GM19043 (cell line): ENCODE results near the gene GPR37.

Source experiments
- ATAC-seq: cut with Tn5 transposase; IDR thresholded peaks from one replicate; pipeline ENCODE4 v1.9.1; 2021; ENCODE audit warnings: low read depth; ENCODE audit not compliant: unreplicated experiment

Gene GPR37

GRCh38 chr7:124737760-124738300, 27.8 kb downstream of the GPR37 start:
- no peak for ATAC-seq

GRCh38 chr7:124728610-124729009, 37.0 kb downstream of the GPR37 start:
- ATAC-seq, result no peak

- ATAC-seq, result no peak
These were observed 40.9 kb downstream of the GPR37 start for GRCh38 chr7:124724507-124725192.

- ATAC-seq, result no peak
These were observed 41.5 kb downstream of the GPR37 start for GRCh38 chr7:124724079-124724478.

- ATAC-seq, result no peak
These were observed 42.6 kb downstream of the GPR37 start for GRCh38 chr7:124723012-124723411.

GRCh38 chr7:124722292-124722691, 43.3 kb downstream of the GPR37 start:
- no peak for ATAC-seq

DNA sequence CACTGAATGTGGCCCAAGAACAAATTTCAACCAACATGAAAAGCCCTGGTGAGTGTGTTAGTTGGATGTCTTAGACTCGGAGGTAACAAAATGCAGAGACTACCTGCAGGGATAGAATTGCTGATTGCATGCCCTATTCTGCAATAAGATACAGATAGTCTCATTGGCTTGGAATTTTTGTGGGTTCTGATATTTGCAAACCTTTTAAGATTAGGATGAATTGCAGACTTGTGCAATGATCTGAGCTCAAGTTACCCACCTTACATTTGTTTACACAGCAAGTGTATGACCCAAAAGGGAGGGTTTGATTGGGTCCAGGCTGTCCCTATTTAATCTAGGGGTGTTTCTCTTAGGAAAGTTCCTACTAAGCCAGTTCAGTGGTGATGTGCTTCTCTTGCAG, 45.4 kb downstream of the GPR37 start:
- no peak for ATAC-seq

GRCh38 chr7:124718032-124718766, 47.4 kb downstream of the GPR37 start:
- no peak for ATAC-seq

DNA sequence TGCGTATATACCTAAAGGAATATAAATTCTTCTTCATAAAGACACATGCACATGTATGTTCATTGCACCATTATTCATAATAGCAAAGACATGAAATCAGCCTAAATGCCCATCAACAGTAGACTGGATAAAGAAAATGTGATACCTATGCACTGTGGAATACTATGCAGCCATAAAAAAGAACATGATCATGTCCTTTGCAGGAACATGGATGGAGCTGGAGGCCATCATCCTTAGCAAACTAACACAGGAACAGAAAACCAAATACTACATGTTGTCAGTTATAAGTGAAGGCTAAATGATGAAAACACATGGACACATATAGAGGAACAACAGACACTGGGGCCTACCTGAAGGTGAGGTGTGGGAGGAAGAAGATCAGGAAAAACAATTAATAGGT, 48.7 kb downstream of the GPR37 start:
- ATAC-seq, result no peak

DNA sequence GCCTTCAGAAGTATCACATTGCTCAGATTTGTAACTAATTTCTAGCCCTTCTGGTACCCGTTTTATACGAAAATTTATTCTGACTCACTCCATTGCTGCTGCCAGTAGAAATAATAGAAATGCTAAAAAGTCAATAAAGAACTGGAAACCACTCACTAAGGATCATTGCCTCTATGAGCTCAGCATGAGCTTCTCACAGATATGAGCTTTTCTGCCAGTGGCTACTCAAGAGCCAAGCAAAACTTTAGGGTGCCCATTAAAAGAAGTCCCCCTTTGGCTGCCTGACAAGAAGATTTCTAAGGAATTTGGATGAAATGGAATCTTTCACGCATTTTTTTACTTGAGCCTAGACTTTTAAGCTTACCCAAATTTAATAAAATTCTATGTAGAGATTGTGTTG, 52.5 kb downstream of the GPR37 start:
- ATAC-seq, result no peak

DNA sequence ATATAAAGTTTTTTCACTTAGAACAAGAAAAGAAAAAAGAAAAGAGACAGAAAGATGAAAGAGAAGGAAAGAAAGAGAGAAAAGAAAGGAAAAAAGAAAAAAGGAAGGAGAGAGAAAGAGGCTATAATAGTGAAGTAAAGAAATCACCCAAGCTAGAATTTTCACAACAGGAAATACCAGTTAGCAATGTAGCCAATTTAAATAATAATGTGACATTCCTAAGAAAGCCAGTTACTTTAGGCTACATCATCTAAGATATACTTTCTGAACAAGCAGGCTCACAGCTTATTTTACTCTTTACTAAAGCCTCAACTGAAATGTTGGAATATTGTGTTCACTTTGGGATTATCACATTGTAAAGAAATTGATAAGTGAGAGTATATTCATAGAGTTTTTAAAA, 53.6 kb downstream of the GPR37 start:
- no peak for ATAC-seq

GRCh38 chr7:124702385-124702784, 63.2 kb downstream of the GPR37 start:
- ATAC-seq, result no peak

GRCh38 chr7:124701955-124702354, 63.6 kb downstream of the GPR37 start:
- no peak for ATAC-seq

- no peak for ATAC-seq
These were observed 64.9 kb downstream of the GPR37 start for GRCh38 chr7:124700655-124701054.

DNA sequence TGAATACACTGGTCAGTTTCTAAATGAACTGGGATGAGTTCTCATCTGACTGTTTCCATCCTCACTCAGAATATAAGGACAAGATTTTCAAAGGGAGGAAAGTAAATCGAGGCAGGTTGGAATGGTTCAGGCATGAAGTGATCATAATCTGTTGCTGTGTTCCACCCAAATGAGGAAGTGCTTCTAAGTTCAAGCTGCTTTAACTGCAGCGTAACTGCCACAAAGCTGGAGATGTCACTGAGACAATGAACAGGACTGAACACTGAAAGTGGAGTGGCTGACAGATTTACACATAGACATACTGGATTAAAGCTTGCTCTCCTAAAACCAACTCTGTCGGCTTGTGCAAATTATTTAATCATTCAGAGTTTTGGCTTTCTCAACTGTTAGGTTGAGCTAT, 66.6 kb downstream of the GPR37 start:
- no peak for ATAC-seq

GRCh38 chr7:124697746-124698145, 67.8 kb downstream of the GPR37 start:
- no peak for ATAC-seq
